GM12878 (cell line): ENCODE data around the gene SYNPO. TPM values are rescaled to one million over a fixed set of nuclear protein-coding genes. Genes with fewer than 3 reads are reported as not detected.
A peak's percentile ranks its signal among the peaks of the same experiment; 100 is the strongest.

Source experiments
- BACH1 ChIP-seq: fragments of 450-650 bp; IDR thresholded peaks from 2 replicates; pipeline ENCODE4 v1.6.1; 2017; ENCODE audit warnings: mild to moderate bottlenecking, borderline replicate concordance
- CBFB ChIP-seq: IDR thresholded peaks from 2 replicates; pipeline ENCODE4 v1.6.1; 2016; ENCODE audit warnings: antibody characterized with exemption, low read depth
- CHD2 ChIP-seq: IDR thresholded peaks from 2 replicates; pipeline ENCODE4 v1.6.1; 2011; ENCODE audit warnings: low read depth, low read length, improper control_type of control experiment, borderline replicate concordance
- EZH2 ChIP-seq: IDR thresholded peaks from 2 replicates; pipeline ENCODE4 v1.6.1; 2012; ENCODE audit warnings: low read depth, mild to moderate bottlenecking, control low read depth, inconsistent platforms, low read length, borderline replicate concordance; ENCODE audit not compliant: control insufficient read depth
- FOS ChIP-seq: IDR thresholded peaks from 3 replicates; pipeline ENCODE4 v1.6.1; 2011; ENCODE audit warnings: borderline replicate concordance; ENCODE audit not compliant: insufficient read length; ENCODE audit errors: extremely low read depth
- FOXM1 ChIP-seq: IDR thresholded peaks from 2 replicates; pipeline ENCODE4 v1.6.1; 2012; ENCODE audit warnings: low read depth, mild to moderate bottlenecking, inconsistent platforms, low read length, moderate library complexity
- HDGF ChIP-seq: fragments of 450-650 bp; IDR thresholded peaks from 2 replicates; pipeline ENCODE4 v1.6.1; 2016; ENCODE audit warnings: antibody characterized with exemption
- IKZF2 ChIP-seq, 2 experiments: fragments of 450-650 bp; IDR thresholded peaks; 2 replicates each; pipeline ENCODE4 v1.6.1; 2017; ENCODE audit warnings: mild to moderate bottlenecking in 2 of 2, moderate library complexity in 2 of 2
- IRF4 ChIP-seq: IDR thresholded peaks from 2 replicates; pipeline ENCODE4 v1.6.1; 2011; ENCODE audit warnings: low read depth, low read length
- KDM1A ChIP-seq: fragments of 200-600 bp; sonication (generic); IDR thresholded peaks from 2 replicates; pipeline ENCODE4 v1.6.1; 2016; ENCODE audit warnings: borderline replicate concordance
- MYC ChIP-seq: IDR thresholded peaks from 2 replicates; pipeline ENCODE4 v1.6.1; 2011; ENCODE audit warnings: mild to moderate bottlenecking, low read length, moderate library complexity, inconsistent platforms; ENCODE audit not compliant: insufficient read depth, insufficient replicate concordance, insufficient read length, severe bottlenecking
- NFYA ChIP-seq: IDR thresholded peaks from 2 replicates; pipeline ENCODE4 v1.6.1; 2011; ENCODE audit warnings: low read depth, mild to moderate bottlenecking, low read length, improper control_type of control experiment, borderline replicate concordance
- NR2C1 ChIP-seq: fragments of 450-650 bp; IDR thresholded peaks from 2 replicates; pipeline ENCODE4 v1.6.1; 2017; ENCODE audit warnings: antibody characterized with exemption, mild to moderate bottlenecking, moderate library complexity
- NR2C2 ChIP-seq: IDR thresholded peaks from 2 replicates; pipeline ENCODE4 v1.6.1; 2011; ENCODE audit warnings: borderline replicate concordance, low read depth; ENCODE audit not compliant: control insufficient read depth, insufficient read length
- PAX8 ChIP-seq: fragments of 450-650 bp; IDR thresholded peaks from 2 replicates; pipeline ENCODE4 v1.6.1; 2017; ENCODE audit warnings: mild to moderate bottlenecking, moderate library complexity
- PML ChIP-seq: IDR thresholded peaks from 2 replicates; pipeline ENCODE4 v1.6.1; 2012; ENCODE audit warnings: low read length, inconsistent platforms
- POLR2A ChIP-seq: IDR thresholded peaks from 2 replicates; pipeline ENCODE4 v1.6.1; 2011; ENCODE audit warnings: low read depth, mild to moderate bottlenecking, low read length
- RELB ChIP-seq: fragments of 450-650 bp; IDR thresholded peaks from 2 replicates; pipeline ENCODE4 v1.6.1; 2017; ENCODE audit warnings: low read depth, mild to moderate bottlenecking, moderate library complexity
- RFX5 ChIP-seq: IDR thresholded peaks from 2 replicates; pipeline ENCODE4 v1.6.1; 2011; ENCODE audit warnings: low read depth, low read length, improper control_type of control experiment
- STAT3 ChIP-seq: IDR thresholded peaks from 2 replicates; pipeline ENCODE4 v1.6.1; 2011; ENCODE audit warnings: low read depth, low read length, improper control_type of control experiment
- ZBED1 ChIP-seq: IDR thresholded peaks from 2 replicates; pipeline ENCODE4 v1.6.1; 2016; ENCODE audit warnings: borderline replicate concordance
- ZNF622 ChIP-seq: fragments of 450-650 bp; IDR thresholded peaks from 2 replicates; pipeline ENCODE4 v1.6.1; 2017; ENCODE audit warnings: mild to moderate bottlenecking, inconsistent platforms
- polyA plus RNA-seq, 11 experiments: library from polyadenylated mRNA; depleted of rRNA in 4 of 11; unstranded in 6 of 11; stranded (reverse) in 5 of 11; fragments of >200 nt; fragmentation: Nextera tagmentation in 4 of 11; fragmentation: Illumina TruSeq in 1 of 11; extraction: Ambion mirVana in 4 of 11; extraction: Trizol in 1 of 11; gene quantifications; 1 replicate in 1 of 11; 2 replicates in 10 of 11; pipeline versions ENCODE4 v1.2.1 to v1.2.3, GENCODE V29; 2011 to 2016; ENCODE audit warnings: inconsistent platforms in 2 of 11, missing spikeins in 2 of 11, low read depth in 1 of 11
- total RNA-seq, 4 experiments: library from RNA; depleted of rRNA in 3 of 4; stranded (reverse); fragments of >200 nt in 3 of 4; fragmentation: Illumina TruSeq in 1 of 4; extraction: Trizol in 1 of 4; gene quantifications; 2 replicates each; pipeline versions ENCODE4 v1.2.1 to v1.2.3, GENCODE V29; 2013 to 2021
- TF ChIP-seq, protein P1 (sequence below): fragments of 450-650 bp; IDR thresholded peaks from 2 replicates; pipeline ENCODE4 v1.6.1; 2017; ENCODE audit warnings: antibody characterized with exemption, mild to moderate bottlenecking, moderate library complexity
- TF ChIP-seq, protein P2 (sequence below): IDR thresholded peaks from 2 replicates; pipeline ENCODE4 v1.6.1; 2011; ENCODE audit warnings: borderline replicate concordance, low read depth, mild to moderate bottlenecking, moderate library complexity, low read length; ENCODE audit not compliant: insufficient read depth, poor library complexity, severe bottlenecking
- TF ChIP-seq, protein P3 (sequence below): IDR thresholded peaks from 2 replicates; pipeline ENCODE4 v1.6.1; 2012; ENCODE audit warnings: low read depth, low read length, improper control_type of control experiment

Gene SYNPO
- total and polyA plus RNA-seq, 10 of the 15 experiments (the other 5 are each of a cell fraction or from before 2014, with no cell fraction given): 0.77 to 21.0 (median 3.9) TPM

GRCh38 chr5:150700594-150701377 lies 60.3 kb downstream of the SYNPO start, which contains the start of gene RBM22 (continued):
- TF ChIP-seq RELB (peak; percentile 91), CHD2 (peak; percentile 46; the same call in 1 of the 2 replicates), POLR2A (peak; percentile 93), FOXM1 (no peak), MYC (peak; percentile 20), IRF4 (peak; percentile 39; the same call in 1 of the 2 replicates), ZNF622 (no peak), HDGF (no peak; the same call in 1 of the 2 replicates), CBFB (peak; percentile 58), NR2C1 (0 out of 2 replicates have a peak, but pooled peaks have one; percentile 4), EZH2 (no peak), STAT3 (no peak), NR2C2 (no peak), RFX5 (no peak), PML (peak; percentile 73), ZBED1 (no peak), NFYA (no peak), IKZF2 (IDR thresholded peaks at IDR 0.05) (peak; percentile 17 to 22; a peak in 1 of 4 replicates), PAX8 (no peak), BACH1 (no peak), KDM1A (no peak), FOS (no peak)
- TF ChIP-seq, protein P1, sequence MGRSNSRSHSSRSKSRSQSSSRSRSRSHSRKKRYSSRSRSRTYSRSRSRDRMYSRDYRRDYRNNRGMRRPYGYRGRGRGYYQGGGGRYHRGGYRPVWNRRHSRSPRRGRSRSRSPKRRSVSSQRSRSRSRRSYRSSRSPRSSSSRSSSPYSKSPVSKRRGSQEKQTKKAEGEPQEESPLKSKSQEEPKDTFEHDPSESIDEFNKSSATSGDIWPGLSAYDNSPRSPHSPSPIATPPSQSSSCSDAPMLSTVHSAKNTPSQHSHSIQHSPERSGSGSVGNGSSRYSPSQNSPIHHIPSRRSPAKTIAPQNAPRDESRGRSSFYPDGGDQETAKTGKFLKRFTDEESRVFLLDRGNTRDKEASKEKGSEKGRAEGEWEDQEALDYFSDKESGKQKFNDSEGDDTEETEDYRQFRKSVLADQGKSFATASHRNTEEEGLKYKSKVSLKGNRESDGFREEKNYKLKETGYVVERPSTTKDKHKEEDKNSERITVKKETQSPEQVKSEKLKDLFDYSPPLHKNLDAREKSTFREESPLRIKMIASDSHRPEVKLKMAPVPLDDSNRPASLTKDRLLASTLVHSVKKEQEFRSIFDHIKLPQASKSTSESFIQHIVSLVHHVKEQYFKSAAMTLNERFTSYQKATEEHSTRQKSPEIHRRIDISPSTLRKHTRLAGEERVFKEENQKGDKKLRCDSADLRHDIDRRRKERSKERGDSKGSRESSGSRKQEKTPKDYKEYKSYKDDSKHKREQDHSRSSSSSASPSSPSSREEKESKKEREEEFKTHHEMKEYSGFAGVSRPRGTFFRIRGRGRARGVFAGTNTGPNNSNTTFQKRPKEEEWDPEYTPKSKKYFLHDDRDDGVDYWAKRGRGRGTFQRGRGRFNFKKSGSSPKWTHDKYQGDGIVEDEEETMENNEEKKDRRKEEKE: no peak
- TF ChIP-seq, protein P2, sequence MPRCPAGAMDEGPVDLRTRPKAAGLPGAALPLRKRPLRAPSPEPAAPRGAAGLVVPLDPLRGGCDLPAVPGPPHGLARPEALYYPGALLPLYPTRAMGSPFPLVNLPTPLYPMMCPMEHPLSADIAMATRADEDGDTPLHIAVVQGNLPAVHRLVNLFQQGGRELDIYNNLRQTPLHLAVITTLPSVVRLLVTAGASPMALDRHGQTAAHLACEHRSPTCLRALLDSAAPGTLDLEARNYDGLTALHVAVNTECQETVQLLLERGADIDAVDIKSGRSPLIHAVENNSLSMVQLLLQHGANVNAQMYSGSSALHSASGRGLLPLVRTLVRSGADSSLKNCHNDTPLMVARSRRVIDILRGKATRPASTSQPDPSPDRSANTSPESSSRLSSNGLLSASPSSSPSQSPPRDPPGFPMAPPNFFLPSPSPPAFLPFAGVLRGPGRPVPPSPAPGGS: no peak
- TF ChIP-seq, protein P3, sequence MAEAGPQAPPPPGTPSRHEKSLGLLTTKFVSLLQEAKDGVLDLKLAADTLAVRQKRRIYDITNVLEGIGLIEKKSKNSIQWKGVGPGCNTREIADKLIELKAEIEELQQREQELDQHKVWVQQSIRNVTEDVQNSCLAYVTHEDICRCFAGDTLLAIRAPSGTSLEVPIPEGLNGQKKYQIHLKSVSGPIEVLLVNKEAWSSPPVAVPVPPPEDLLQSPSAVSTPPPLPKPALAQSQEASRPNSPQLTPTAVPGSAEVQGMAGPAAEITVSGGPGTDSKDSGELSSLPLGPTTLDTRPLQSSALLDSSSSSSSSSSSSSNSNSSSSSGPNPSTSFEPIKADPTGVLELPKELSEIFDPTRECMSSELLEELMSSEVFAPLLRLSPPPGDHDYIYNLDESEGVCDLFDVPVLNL: no peak
